SK-N-SH treated with all-trans-retinoic acid at 6 μM for 48 hours (cell line): Measurements from ENCODE around the gene MED8.

Experiments
- ARNTL ChIP-seq: fragments of 450-650 bp; formaldehyde crosslinking; IDR thresholded peaks from 2 replicates; pipeline ENCODE4 v1.5.0; 2020; ENCODE audit warnings: low read depth, mild to moderate bottlenecking, moderate library complexity, borderline replicate concordance
- BACH2 ChIP-seq: fragments of 250-450 bp; sonication (Bioruptor Pico); IDR thresholded peaks from 2 replicates; pipeline ENCODE4 v1.9.0; 2021; ENCODE audit warnings: mild to moderate bottlenecking, borderline replicate concordance
- GLIS3 ChIP-seq: fragments of 250-450 bp; sonication (Bioruptor Pico); IDR thresholded peaks from 2 replicates; pipeline ENCODE4 v1.5.0; 2020; ENCODE audit warnings: mild to moderate bottlenecking, moderate library complexity
- ISL1 ChIP-seq: fragments of 250-450 bp; sonication (Bioruptor Pico); IDR thresholded peaks from 2 replicates; pipeline ENCODE4 v2.1.2; 2022; ENCODE audit warnings: mild to moderate bottlenecking, moderate library complexity
- OSR1 ChIP-seq: fragments of 250-450 bp; sonication (Bioruptor Pico); IDR thresholded peaks from 2 replicates; pipeline ENCODE4 v1.8.0; 2022; ENCODE audit warnings: moderate library complexity, mild to moderate bottlenecking, inconsistent platforms
- TCF4 ChIP-seq: fragments of 250-450 bp; sonication (Bioruptor Pico); IDR thresholded peaks from 2 replicates; pipeline ENCODE4 v1.8.0; 2021; ENCODE audit warnings: mild to moderate bottlenecking, moderate library complexity, borderline replicate concordance
- TOX ChIP-seq: fragments of 250-450 bp; sonication (Bioruptor Pico); IDR thresholded peaks from 2 replicates; pipeline ENCODE4 v1.8.0; 2021; ENCODE audit warnings: mild to moderate bottlenecking, moderate library complexity, borderline replicate concordance
- ZFP3 ChIP-seq: fragments of 250-450 bp; sonication (Bioruptor Pico); IDR thresholded peaks from 2 replicates; pipeline ENCODE4 v1.5.0; 2020; ENCODE audit warnings: mild to moderate bottlenecking, moderate library complexity
- ZNF565 ChIP-seq: fragments of 450-650 bp; formaldehyde crosslinking; conservative IDR thresholded peaks from 2 replicates; pipeline ENCODE4 v1.5.0; 2020; ENCODE audit warnings: low read depth, mild to moderate bottlenecking, moderate library complexity
- TF ChIP-seq, protein P1 (sequence below): fragments of 250-450 bp; sonication (Bioruptor Pico); IDR thresholded peaks from 2 replicates; pipeline ENCODE4 v1.8.0; 2020; ENCODE audit warnings: mild to moderate bottlenecking, moderate library complexity, borderline replicate concordance
- TF ChIP-seq, protein P2 (sequence below): fragments of 250-450 bp; sonication (Bioruptor Pico); IDR thresholded peaks from 2 replicates; pipeline ENCODE4 v1.5.0; 2020; ENCODE audit warnings: mild to moderate bottlenecking, moderate library complexity
- TF ChIP-seq, protein P3 (sequence below): fragments of 250-450 bp; sonication (Bioruptor Pico); IDR thresholded peaks from 2 replicates; pipeline ENCODE4 v1.5.1; 2020; ENCODE audit warnings: low read depth, mild to moderate bottlenecking, moderate library complexity

DNA sequence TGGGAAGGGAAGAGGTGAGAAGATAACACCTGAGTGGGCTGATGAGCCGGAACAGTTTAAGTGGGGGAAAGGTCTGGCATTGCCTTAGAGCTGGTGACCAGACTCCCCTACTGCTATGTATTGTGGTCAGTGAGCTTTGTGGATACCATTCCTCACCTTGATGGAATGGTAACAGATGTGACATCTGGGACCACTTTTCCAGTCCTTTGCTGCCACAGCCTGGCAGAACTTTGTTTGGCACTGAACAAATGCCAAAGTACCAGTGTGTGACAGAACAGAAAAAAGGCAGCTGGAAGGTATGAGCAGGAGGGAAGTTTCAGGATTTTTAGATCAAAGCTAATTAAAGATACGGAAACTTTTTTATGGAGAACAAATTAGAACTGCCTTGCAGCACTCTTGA, 6.2 kb downstream of the MED8 start:
- TF ChIP-seq OSR1 (CRISPR knock-in tag) (no peak), TCF4 (CRISPR knock-in tag) (no peak), ZFP3 (CRISPR knock-in tag) (no peak), GLIS3 (CRISPR knock-in tag) (no peak), ISL1 (CRISPR knock-in tag) (no peak), TOX (CRISPR knock-in tag) (no peak), BACH2 (CRISPR knock-in tag) (no peak), ARNTL (CRISPR knock-in tag) (no peak), ZNF565 (no peak)
- TF ChIP-seq, protein P1, sequence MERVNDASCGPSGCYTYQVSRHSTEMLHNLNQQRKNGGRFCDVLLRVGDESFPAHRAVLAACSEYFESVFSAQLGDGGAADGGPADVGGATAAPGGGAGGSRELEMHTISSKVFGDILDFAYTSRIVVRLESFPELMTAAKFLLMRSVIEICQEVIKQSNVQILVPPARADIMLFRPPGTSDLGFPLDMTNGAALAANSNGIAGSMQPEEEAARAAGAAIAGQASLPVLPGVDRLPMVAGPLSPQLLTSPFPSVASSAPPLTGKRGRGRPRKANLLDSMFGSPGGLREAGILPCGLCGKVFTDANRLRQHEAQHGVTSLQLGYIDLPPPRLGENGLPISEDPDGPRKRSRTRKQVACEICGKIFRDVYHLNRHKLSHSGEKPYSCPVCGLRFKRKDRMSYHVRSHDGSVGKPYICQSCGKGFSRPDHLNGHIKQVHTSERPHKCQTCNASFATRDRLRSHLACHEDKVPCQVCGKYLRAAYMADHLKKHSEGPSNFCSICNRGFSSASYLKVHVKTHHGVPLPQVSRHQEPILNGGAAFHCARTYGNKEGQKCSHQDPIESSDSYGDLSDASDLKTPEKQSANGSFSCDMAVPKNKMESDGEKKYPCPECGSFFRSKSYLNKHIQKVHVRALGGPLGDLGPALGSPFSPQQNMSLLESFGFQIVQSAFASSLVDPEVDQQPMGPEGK (CRISPR knock-in tag): no peak
- TF ChIP-seq, protein P2, sequence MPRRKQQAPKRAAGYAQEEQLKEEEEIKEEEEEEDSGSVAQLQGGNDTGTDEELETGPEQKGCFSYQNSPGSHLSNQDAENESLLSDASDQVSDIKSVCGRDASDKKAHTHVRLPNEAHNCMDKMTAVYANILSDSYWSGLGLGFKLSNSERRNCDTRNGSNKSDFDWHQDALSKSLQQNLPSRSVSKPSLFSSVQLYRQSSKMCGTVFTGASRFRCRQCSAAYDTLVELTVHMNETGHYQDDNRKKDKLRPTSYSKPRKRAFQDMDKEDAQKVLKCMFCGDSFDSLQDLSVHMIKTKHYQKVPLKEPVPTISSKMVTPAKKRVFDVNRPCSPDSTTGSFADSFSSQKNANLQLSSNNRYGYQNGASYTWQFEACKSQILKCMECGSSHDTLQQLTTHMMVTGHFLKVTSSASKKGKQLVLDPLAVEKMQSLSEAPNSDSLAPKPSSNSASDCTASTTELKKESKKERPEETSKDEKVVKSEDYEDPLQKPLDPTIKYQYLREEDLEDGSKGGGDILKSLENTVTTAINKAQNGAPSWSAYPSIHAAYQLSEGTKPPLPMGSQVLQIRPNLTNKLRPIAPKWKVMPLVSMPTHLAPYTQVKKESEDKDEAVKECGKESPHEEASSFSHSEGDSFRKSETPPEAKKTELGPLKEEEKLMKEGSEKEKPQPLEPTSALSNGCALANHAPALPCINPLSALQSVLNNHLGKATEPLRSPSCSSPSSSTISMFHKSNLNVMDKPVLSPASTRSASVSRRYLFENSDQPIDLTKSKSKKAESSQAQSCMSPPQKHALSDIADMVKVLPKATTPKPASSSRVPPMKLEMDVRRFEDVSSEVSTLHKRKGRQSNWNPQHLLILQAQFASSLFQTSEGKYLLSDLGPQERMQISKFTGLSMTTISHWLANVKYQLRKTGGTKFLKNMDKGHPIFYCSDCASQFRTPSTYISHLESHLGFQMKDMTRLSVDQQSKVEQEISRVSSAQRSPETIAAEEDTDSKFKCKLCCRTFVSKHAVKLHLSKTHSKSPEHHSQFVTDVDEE: no peak
- TF ChIP-seq, protein P3, sequence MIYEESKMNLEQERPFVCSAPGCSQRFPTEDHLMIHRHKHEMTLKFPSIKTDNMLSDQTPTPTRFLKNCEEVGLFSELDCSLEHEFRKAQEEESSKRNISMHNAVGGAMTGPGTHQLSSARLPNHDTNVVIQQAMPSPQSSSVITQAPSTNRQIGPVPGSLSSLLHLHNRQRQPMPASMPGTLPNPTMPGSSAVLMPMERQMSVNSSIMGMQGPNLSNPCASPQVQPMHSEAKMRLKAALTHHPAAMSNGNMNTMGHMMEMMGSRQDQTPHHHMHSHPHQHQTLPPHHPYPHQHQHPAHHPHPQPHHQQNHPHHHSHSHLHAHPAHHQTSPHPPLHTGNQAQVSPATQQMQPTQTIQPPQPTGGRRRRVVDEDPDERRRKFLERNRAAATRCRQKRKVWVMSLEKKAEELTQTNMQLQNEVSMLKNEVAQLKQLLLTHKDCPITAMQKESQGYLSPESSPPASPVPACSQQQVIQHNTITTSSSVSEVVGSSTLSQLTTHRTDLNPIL (CRISPR knock-in tag): no peak
